Stimulated activated CD4-positive, alpha-beta T cell treated with anti-CD3 and anti-CD28 coated beads, TNF-alpha, amount 100 ng/mL, for 24 hours (primary cell): ENCODE data around the gene EPHB1.
A peak's percentile ranks its signal among the peaks of the same experiment; 100 is the strongest.

Experiments used
- DNase-seq, 3 experiments: peaks; one replicate each; pipeline ENCODE4 v3.0.0-alpha.2; 2020; ENCODE audit warnings: low read depth in 3 of 3

Gene EPHB1

GRCh38 chr3:134881305-134881704 lies 86.2 kb downstream of the EPHB1 start:
- DNase-seq = no peak

- DNase-seq = no peak
Observed at GRCh38 chr3:134883697-134884385, 88.8 kb downstream of the EPHB1 start.

GRCh38 chr3:134885877-134886621 lies 91.0 kb downstream of the EPHB1 start:
- no peak for DNase-seq

GRCh38 chr3:134886991-134887390 lies 91.9 kb downstream of the EPHB1 start:
- DNase-seq = no peak

- DNase-seq = no peak
Observed at GRCh38 chr3:134887536-134887935, 92.5 kb downstream of the EPHB1 start.

- no peak for DNase-seq
Observed at GRCh38 chr3:134892326-134892725, 97.3 kb downstream of the EPHB1 start.

- no peak for DNase-seq
Observed at GRCh38 chr3:134892761-134893160, 97.7 kb downstream of the EPHB1 start.

GRCh38 chr3:134894533-134894932 lies 99.5 kb downstream of the EPHB1 start:
- no peak for DNase-seq

GRCh38 chr3:134895181-134895580 lies 100.1 kb downstream of the EPHB1 start:
- no peak for DNase-seq

- no peak for DNase-seq
Observed at GRCh38 chr3:134896141-134896540, 101.1 kb downstream of the EPHB1 start.

GRCh38 chr3:134896696-134897095 lies 101.6 kb downstream of the EPHB1 start:
- no peak for DNase-seq

GRCh38 chr3:134897391-134898141 lies 102.5 kb downstream of the EPHB1 start:
- no peak for DNase-seq

- no peak for DNase-seq
Observed at GRCh38 chr3:134898181-134898754, 103.2 kb downstream of the EPHB1 start.

- no peak for DNase-seq
Observed at GRCh38 chr3:134899786-134900185, 104.7 kb downstream of the EPHB1 start.

- no peak for DNase-seq
Observed at GRCh38 chr3:134900482-134900881, 105.4 kb downstream of the EPHB1 start.

GRCh38 chr3:134901461-134901860 lies 106.4 kb downstream of the EPHB1 start:
- DNase-seq = no peak

- no peak for DNase-seq
Observed at GRCh38 chr3:134903837-134904236, 108.8 kb downstream of the EPHB1 start.

- DNase-seq = peak in 1 of 3 experiments; percentile 20
Observed at GRCh38 chr3:134904241-134904771, 109.2 kb downstream of the EPHB1 start.

GRCh38 chr3:134904776-134905646 lies 110.0 kb downstream of the EPHB1 start:
- DNase-seq = no peak

GRCh38 chr3:134905647-134905935 lies 110.5 kb downstream of the EPHB1 start:
- DNase-seq = no peak

- no peak for DNase-seq
Observed at GRCh38 chr3:134908271-134908670, 113.2 kb downstream of the EPHB1 start.
